HCT116 (cell line): Measurements from ENCODE around the gene TAF5L. TPM values are rescaled to one million over a fixed set of nuclear protein-coding genes. Genes with fewer than 3 reads are reported as not detected.
"Not testable (repeated sequence)": the region's sequence is repeated elsewhere in the genome, so short reads cannot be mapped to it uniquely, and the experiment has no call there.

Source experiments
- ATAC-seq: fragments of 200-7000 bp; cut with Tn5 transposase; 2 replicates; pipeline ENCODE4 v1.9.1; 2020; ENCODE audit warnings: mild to moderate bottlenecking, moderate library complexity
- BruUV-seq: library from RNA; stranded (reverse); fragments of 400-500 nt; replicated peaks from 2 replicates; lab custom pipeline; 2021; lab: Mats Ljungman, UMichigan
- CTCF ChIA-PET: fragments of 300-600 bp; sonication (Branson Sonifier 250); formaldehyde crosslinking; loops from one replicate; lab custom pipeline; 2021; ENCODE audit warnings: antibody characterized with exemption; lab: Charles Lee
- POLR2A ChIA-PET: fragments of 300-600, 350-600 bp; sonication (Branson Sonifier 250); formaldehyde crosslinking; loops from one replicate; lab custom pipeline; 2021; ENCODE audit warnings: antibody characterized with exemption; lab: Charles Lee
- RAD21 ChIA-PET, 2 experiments: fragments of 300-600 bp; sonication (Branson Sonifier 250); formaldehyde crosslinking; loops; one replicate each; lab custom pipeline; 2023; ENCODE audit warnings: low total read pairs in 2 of 2; ENCODE audit not compliant: uncharacterized antibody in 2 of 2, unreplicated experiment in 2 of 2, low non-redundant PET in 1 of 2; lab: Charles Lee
- DNase-seq: peaks from one replicate; pipeline ENCODE4 v3.0.0-alpha.2; 2010; ENCODE audit warnings: low read depth, low spot score
- H2AFZ ChIP-seq: fragments of 200-600 bp; shearing (Covaris generic), sonication (generic); 2 replicates; pipeline ENCODE4 v1.6.1; 2017; ENCODE audit warnings: low read depth, mixed run types, mixed read lengths, antibody characterized with exemption, low read length; ENCODE audit not compliant: poor library complexity, severe bottlenecking
- H3K27ac ChIP-seq: 2 replicates; pipeline ENCODE4 v1.5.1; 2012; ENCODE audit warnings: low read depth, low read length
- H3K27me3 ChIP-seq: fragments of 200-600 bp; sonication (generic); 2 replicates; pipeline ENCODE4 v1.6.1; 2016; ENCODE audit warnings: mixed run types, low read length, mixed read lengths; ENCODE audit not compliant: insufficient read depth
- H3K36me3 ChIP-seq, 2 experiments: fragments of 200-500 bp in 1 of 2; fragments of 200-600 bp in 1 of 2; sonication (Bioruptor generic) in 1 of 2; sonication (generic) in 1 of 2; 2 replicates each; pipeline versions ENCODE4 v1.5.1 to v1.6.1; 2014 to 2016; ENCODE audit warnings: low read length in 2 of 2, inconsistent platforms in 1 of 2, mixed read lengths in 1 of 2, mixed run types in 1 of 2; ENCODE audit not compliant: insufficient read depth in 2 of 2, control insufficient read depth in 1 of 2
- H3K4me1 ChIP-seq, 2 experiments: fragments of 200-600 bp in 1 of 2; sonication (generic) in 1 of 2; 2 replicates each; pipeline versions ENCODE4 v1.5.1 to v1.6.1; 2012 to 2017; ENCODE audit warnings: low read length in 2 of 2, inconsistent platforms in 1 of 2, mild to moderate bottlenecking in 1 of 2, mixed read lengths in 1 of 2, mixed run types in 1 of 2, moderate library complexity in 1 of 2; ENCODE audit not compliant: insufficient read depth in 2 of 2, control insufficient read depth in 1 of 2
- H3K4me2 ChIP-seq: fragments of 200-600 bp; sonication (generic); 2 replicates; pipeline ENCODE4 v1.6.1; 2017; ENCODE audit warnings: mixed run types, low read length, mixed read lengths
- H3K4me3 ChIP-seq, 2 experiments: fragments of 200-600 bp in 1 of 2; sonication (generic) in 1 of 2; replicated peaks in 1 of 2; 2 replicates each; pipeline ENCODE4 v1.5.1; 2011 to 2016; ENCODE audit warnings: low read length in 2 of 2, control low read depth in 1 of 2, low read depth in 1 of 2, mild to moderate bottlenecking in 1 of 2, mixed read lengths in 1 of 2, mixed run types in 1 of 2
- H3K79me2 ChIP-seq: fragments of 200-600 bp; sonication (generic); 2 replicates; pipeline ENCODE4 v1.6.1; 2017; ENCODE audit warnings: mild to moderate bottlenecking, mixed run types, low read length, moderate library complexity, mixed read lengths; ENCODE audit not compliant: insufficient read depth
- H3K9ac ChIP-seq: fragments of 200-600 bp; sonication (generic); 2 replicates; pipeline ENCODE4 v1.6.1; 2016; ENCODE audit warnings: low read length, mixed read lengths
- H3K9me2 ChIP-seq: fragments of 200-600 bp; sonication (generic), shearing (Covaris generic); 2 replicates; pipeline ENCODE4 v1.6.1; 2017; ENCODE audit warnings: mixed run types, mild to moderate bottlenecking, moderate library complexity; ENCODE audit not compliant: insufficient read depth
- H3K9me3 ChIP-seq, 2 experiments: fragments of 200-500 bp in 1 of 2; fragments of 200-600 bp in 1 of 2; sonication (Bioruptor generic) in 1 of 2; sonication (generic) in 1 of 2; 2 replicates each; pipeline ENCODE4 v1.6.1; 2014 to 2017; ENCODE audit warnings: low read length in 2 of 2, mixed read lengths in 2 of 2, inconsistent platforms in 1 of 2, low read depth in 1 of 2, mild to moderate bottlenecking in 1 of 2, mixed run types in 1 of 2, moderate library complexity in 1 of 2; ENCODE audit not compliant: control insufficient read depth in 1 of 2, insufficient read depth in 1 of 2
- H4K20me1 ChIP-seq: fragments of 200-600 bp; sonication (generic), shearing (Covaris generic); 2 replicates; pipeline ENCODE4 v1.6.1; 2017; ENCODE audit warnings: mixed run types, mild to moderate bottlenecking, moderate library complexity; ENCODE audit not compliant: insufficient read depth
- JUND ChIP-seq: IDR thresholded peaks from 2 replicates; pipeline ENCODE4 v1.6.1; 2012
- RAD21 ChIP-seq: IDR thresholded peaks from 2 replicates; pipeline ENCODE4 v1.6.1; 2012; ENCODE audit warnings: low read depth, mild to moderate bottlenecking
- SIN3A ChIP-seq: IDR thresholded peaks from 2 replicates; pipeline ENCODE4 v1.6.1; 2012; ENCODE audit warnings: low read depth
- ZFX ChIP-seq: fragments of 450-650 bp; IDR thresholded peaks from 2 replicates; pipeline ENCODE4 v1.6.1; 2017
- ZNF274 ChIP-seq: fragments of 200-500 bp; sonication (Bioruptor generic); IDR thresholded peaks from 2 replicates; pipeline ENCODE4 v1.6.1; 2014; ENCODE audit warnings: mild to moderate bottlenecking, low read depth, low read length, inconsistent platforms
- intact Hi-C: fragments of 100-400 bp; cut with micrococcal nuclease; formaldehyde crosslinking; loops from 2 replicates; pipeline ENCODE4 v1.10.0; 2022
- total RNA-seq: library from RNA; stranded (reverse); gene quantifications from one replicate; pipeline ENCODE4 v1.2.1, GENCODE V29; 2021; ENCODE audit not compliant: unreplicated experiment
- TF ChIP-seq, protein P1 (sequence below): IDR thresholded peaks from 2 replicates; pipeline ENCODE4 v1.6.1; 2012; ENCODE audit warnings: low read depth

Gene TAF5L
- total RNA-seq, 1 experiment from 2014 or later = 22.4 TPM

DNA sequence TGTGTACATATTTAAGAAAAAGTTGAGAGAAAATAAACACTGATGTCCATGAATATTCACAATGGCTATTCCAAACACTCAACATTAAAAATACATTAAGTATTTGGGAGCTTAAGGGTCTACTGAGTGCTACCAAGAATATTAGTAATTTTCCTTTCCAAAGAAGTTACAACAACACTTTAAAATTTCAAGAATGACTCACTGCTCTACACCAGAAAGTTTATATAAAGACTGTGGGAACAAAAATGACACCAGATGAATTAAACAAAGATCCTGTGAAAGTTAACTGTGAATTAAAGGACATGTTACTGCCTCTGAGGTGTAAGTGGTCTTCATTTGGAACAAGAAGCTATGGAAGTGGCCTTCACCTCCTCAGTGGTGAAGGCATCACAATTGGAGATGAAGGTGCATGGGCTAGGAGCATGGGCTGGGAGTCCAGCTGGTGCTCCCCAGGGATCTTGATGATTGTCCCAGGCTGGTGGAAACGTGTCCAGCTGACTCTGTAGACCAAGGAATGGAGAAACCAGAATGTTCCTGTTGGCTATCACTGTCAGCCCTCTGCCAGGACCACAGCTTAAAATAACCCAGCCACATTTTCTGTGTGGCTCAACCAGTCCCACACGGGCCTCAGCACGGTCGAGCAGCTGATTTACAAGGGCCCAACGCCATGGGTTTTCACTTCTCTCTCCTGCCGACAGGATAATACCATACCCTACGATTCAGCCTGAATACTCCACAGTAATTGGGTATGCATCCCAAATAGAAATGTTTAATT, 28.8 kb downstream of the TAF5L start:
- no TSS peak for BruUV-seq
- no peaks in the 10 kb centered on the region for H3K9me3 ChIP-seq
- no peaks in the 10 kb centered on the region for H3K27me3 ChIP-seq
- H3K79me2 ChIP-seq = peaks cover 14% of the 10 kb centered on the region
- no peak for ATAC-seq
- no peaks in the 10 kb centered on the region for H3K9me2 ChIP-seq
- POLR2A ChIA-PET = no interaction called here
- H3K9ac ChIP-seq = no peak overlapping the region
- CTCF ChIA-PET = interaction anchor here (0.6 kb wide), 1 partner anchor 38 kb away, joined by 3 read pairs; the partner anchor contains the start of gene ABCB10
- RAD21 ChIA-PET = no interaction called here
- H4K20me1 ChIP-seq = no peaks in the 10 kb centered on the region; the same call in 1 of the 2 replicates
- H3K27ac ChIP-seq = no peak overlapping the region
- intact Hi-C loops = no loop called here
- H3K4me2 ChIP-seq = no peak overlapping the region
- H3K4me3 ChIP-seq = no peak overlapping the region
- H2AFZ ChIP-seq = no peak overlapping the region
- DNase-seq = no peak
- H3K4me1 ChIP-seq = no peaks in the 10 kb centered on the region
- no peak for TF ChIP-seq ZFX
- TF ChIP-seq, protein P1, sequence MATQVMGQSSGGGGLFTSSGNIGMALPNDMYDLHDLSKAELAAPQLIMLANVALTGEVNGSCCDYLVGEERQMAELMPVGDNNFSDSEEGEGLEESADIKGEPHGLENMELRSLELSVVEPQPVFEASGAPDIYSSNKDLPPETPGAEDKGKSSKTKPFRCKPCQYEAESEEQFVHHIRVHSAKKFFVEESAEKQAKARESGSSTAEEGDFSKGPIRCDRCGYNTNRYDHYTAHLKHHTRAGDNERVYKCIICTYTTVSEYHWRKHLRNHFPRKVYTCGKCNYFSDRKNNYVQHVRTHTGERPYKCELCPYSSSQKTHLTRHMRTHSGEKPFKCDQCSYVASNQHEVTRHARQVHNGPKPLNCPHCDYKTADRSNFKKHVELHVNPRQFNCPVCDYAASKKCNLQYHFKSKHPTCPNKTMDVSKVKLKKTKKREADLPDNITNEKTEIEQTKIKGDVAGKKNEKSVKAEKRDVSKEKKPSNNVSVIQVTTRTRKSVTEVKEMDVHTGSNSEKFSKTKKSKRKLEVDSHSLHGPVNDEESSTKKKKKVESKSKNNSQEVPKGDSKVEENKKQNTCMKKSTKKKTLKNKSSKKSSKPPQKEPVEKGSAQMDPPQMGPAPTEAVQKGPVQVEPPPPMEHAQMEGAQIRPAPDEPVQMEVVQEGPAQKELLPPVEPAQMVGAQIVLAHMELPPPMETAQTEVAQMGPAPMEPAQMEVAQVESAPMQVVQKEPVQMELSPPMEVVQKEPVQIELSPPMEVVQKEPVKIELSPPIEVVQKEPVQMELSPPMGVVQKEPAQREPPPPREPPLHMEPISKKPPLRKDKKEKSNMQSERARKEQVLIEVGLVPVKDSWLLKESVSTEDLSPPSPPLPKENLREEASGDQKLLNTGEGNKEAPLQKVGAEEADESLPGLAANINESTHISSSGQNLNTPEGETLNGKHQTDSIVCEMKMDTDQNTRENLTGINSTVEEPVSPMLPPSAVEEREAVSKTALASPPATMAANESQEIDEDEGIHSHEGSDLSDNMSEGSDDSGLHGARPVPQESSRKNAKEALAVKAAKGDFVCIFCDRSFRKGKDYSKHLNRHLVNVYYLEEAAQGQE = no peak
- TF ChIP-seq ZNF274 = no peak
- TF ChIP-seq RAD21 = no peak
- TF ChIP-seq SIN3A = no peak
- no peak for TF ChIP-seq JUND
- peaks cover 17% of the 10 kb centered on the region in 2 experiments; a peak in 3 of 4 replicates for H3K36me3 ChIP-seq

DNA sequence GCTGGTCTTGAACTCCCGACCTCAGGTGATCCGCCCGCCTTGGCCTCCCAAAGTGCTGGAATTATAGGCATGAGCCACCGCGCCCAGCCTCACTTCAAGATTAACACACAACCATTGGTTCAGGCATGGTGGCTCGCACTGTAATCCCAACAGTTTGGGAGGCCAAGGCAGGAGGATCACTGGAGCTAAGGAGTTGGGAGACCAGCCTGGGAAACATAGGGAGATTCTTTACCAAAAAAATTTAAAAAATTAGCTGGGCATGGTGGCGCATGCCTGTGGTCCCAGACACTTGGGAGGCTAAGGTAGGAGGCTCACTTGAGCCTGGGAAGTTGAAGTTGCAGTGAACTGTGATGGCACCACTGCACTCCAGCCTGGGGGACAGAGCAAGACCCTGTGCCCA, 30.0 kb downstream of the TAF5L start:
- POLR2A ChIA-PET, H4K20me1 ChIP-seq, intact Hi-C loops, H3K27me3 ChIP-seq, H3K4me1 ChIP-seq, H3K27ac ChIP-seq, H3K36me3 ChIP-seq, H3K4me2 ChIP-seq, H3K9ac ChIP-seq, BruUV-seq, H3K9me2 ChIP-seq, H3K9me3 ChIP-seq, ATAC-seq, CTCF ChIA-PET, H2AFZ ChIP-seq, DNase-seq, RAD21 ChIA-PET, H3K4me3 ChIP-seq: not testable (repeated sequence)
- peaks cover 11% of the 10 kb centered on the region for H3K79me2 ChIP-seq
